NCI-H345 treated with DMSO at 0.1 percent for 48 hours (cell line): ENCODE measurements around the gene CHRND.
A peak's percentile ranks its signal among the peaks of the same experiment; 100 is the strongest.

ENCODE experiments used
- DNase-seq: peaks from one replicate; lab custom pipeline; 2025; ENCODE audit not compliant: unreplicated experiment; lab: John Stamatoyannopoulos, UW

CHRND gene

GRCh38 chr2:232541195-232541960 lies 15.4 kb downstream of the CHRND start:
- no peak for DNase-seq

- DNase-seq: no peak
These were observed 16.2 kb downstream of the CHRND start for GRCh38 chr2:232541961-232542714.

- no peak for DNase-seq
These were observed 16.9 kb downstream of the CHRND start for GRCh38 chr2:232542715-232543467.

- DNase-seq: no peak
These were observed 17.5 kb downstream of the CHRND start for GRCh38 chr2:232543491-232543890.

GRCh38 chr2:232543928-232544631 lies 18.1 kb downstream of the CHRND start:
- no peak for DNase-seq

GRCh38 chr2:232544674-232545073 lies 18.7 kb downstream of the CHRND start:
- no peak for DNase-seq

GRCh38 chr2:232545511-232546375 lies 19.8 kb downstream of the CHRND start:
- DNase-seq: no peak

GRCh38 chr2:232547991-232548390 lies 22.0 kb downstream of the CHRND start:
- no peak for DNase-seq

GRCh38 chr2:232549655-232550353 lies 23.8 kb downstream of the CHRND start:
- no peak for DNase-seq

- peak; percentile 80 for DNase-seq
These were observed 24.6 kb downstream of the CHRND start, which contains the start of the genes EIF4E2 and TIGD1 for GRCh38 chr2:232550354-232551249. Gene EIF4E2 (plus strand): TSS chr2:232550689. CDS start chr2:232550725, 36 bp downstream. Gene TIGD1 (minus strand): TSS chr2:232550557. CDS start chr2:232549882, 675 bp downstream.

- DNase-seq: no peak
These were observed 25.3 kb downstream of the CHRND start for GRCh38 chr2:232551250-232551638.

GRCh38 chr2:232551776-232552175 lies 25.8 kb downstream of the CHRND start:
- no peak for DNase-seq

- no peak for DNase-seq
These were observed 30.5 kb downstream of the CHRND start for GRCh38 chr2:232556426-232556825.

- no peak for DNase-seq
These were observed 36.7 kb downstream of the CHRND start for GRCh38 chr2:232562515-232563151.

- DNase-seq: no peak
These were observed 37.6 kb downstream of the CHRND start for GRCh38 chr2:232563580-232563979.

- no peak for DNase-seq
These were observed 41.8 kb downstream of the CHRND start for GRCh38 chr2:232567721-232568120.

GRCh38 chr2:232568161-232568560 lies 42.2 kb downstream of the CHRND start:
- no peak for DNase-seq

- DNase-seq: no peak
These were observed 43.6 kb downstream of the CHRND start for GRCh38 chr2:232569541-232569940.
